Stimulated activated naive CD4-positive, alpha-beta T cell treated with Interleukin-2 at 50 U/mL for 16 hours (primary cell): ENCODE results near the gene TRIM2.
"Not testable (repeated sequence)": the region's sequence is repeated elsewhere in the genome, so short reads cannot be mapped to it uniquely, and the experiment has no call there.

Experiments
- DNase-seq: peaks from one replicate; lab custom pipeline; 2025; lab: John Stamatoyannopoulos, UW

TRIM2 gene

DNA sequence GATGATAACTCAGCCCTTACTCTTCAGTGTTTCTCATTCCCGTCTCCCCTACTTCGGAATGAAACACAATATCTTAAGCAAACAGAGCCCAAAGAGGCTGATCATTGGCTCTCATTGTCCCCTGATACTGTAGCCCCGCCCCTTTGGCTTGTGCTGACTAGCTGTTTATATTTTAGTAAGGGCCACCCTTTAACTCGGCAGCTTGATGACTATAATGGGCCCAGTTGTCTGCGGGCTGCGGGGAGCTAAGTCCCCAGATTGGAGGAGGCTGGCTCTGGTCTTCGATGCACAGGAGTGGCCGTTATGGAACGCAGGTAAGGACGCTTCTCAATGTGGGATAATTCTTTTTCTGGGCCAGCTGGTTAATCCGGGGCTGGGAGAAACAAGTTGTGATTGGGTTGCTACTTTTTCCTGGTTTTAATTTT lies at the start of gene TRIM2:
Gene TRIM2 (plus strand): TSS at position 197 of the 425 bp plus-strand sequence. CDS start 88 bp downstream, at position 285.
- DNase-seq, result no peak

DNA sequence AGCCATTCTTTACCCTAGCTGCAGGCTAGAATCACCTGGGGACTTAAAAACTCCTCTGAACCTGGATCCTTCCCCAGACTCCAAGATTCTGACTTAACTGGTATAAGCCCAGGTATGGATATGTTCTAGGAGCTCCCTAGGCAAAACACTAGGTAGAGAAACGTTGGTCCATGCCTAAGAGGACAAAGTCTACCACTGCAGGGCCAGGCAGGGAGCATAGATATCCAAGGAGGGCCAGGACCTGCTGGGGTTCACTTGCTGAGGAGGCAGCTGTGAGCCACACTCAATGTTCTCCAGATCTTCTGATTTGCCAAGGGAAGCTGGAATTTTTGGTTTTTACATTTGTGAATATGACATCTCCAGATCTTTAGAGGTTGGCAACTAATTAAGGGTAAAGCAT lies 48.6 kb upstream of the TRIM2 start:
- no peak for DNase-seq

DNA sequence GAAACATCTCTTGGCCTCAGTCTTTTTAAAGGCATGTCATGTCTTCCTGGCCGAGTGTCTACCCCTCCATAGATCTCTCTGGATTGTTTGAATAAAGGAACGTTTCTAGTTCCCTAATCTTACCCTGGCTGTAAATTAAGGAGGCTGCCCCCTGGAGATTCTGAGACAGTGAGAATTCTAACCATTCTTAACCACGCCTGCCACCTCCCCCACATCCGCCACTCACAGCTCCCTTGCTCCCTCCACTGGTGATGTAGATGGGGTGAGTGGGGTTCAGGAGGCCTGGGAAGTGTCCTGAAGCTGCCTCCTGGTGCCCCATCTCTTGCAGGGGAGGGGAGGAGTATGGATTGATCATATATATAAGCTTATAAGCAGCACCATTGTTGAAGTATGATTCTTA lies 48.0 kb upstream of the TRIM2 start:
- no peak for DNase-seq

- no peak for DNase-seq
These were observed 47.5 kb upstream of the TRIM2 start for GRCh38 chr4:153156721-153157120.

GRCh38 chr4:153159016-153159415 lies 45.2 kb upstream of the TRIM2 start:
- no peak for DNase-seq

DNA sequence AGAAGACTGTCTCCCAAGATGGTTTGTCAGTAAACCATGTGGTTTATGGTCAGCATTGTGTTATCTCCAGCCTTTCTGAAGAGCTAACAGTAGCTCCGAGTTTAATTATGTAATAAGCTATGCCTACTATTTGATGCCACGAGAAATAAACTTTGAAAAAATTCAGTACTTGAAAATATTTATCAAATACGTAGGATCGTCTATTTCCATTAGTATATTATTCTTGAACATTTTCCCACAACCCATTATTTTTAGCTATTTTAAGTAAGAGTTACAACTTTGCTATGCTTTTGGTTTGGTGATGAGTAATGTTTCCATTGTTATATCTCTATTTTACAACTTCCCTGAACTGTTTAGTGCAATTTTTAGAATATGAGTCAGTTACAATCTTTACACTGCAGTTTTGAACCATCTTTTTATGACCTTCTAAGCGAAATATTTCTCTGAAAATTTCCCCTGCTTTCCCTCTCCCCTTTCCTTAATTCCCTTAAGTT lies 44.5 kb upstream of the TRIM2 start:
- DNase-seq, result no peak

DNA sequence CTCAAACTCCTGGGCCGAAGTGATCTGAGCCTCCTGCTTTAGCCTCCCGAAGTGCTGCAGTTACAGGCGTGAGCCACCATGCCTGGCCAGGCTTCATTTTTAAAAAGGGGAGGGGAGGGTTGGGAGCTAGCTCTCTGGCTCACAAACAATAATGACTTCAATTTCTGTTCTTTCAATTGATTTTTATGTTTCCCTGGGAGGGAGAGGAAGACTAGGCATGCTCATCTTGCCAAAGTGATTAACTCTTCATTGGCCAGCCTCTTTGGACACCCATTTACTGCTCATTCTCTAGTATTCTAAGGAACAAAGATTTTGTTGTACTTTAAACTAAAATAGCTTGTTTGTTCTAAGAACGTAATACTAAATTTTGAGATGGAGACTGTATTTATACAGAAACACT lies 43.4 kb upstream of the TRIM2 start:
- DNase-seq, result no peak

DNA sequence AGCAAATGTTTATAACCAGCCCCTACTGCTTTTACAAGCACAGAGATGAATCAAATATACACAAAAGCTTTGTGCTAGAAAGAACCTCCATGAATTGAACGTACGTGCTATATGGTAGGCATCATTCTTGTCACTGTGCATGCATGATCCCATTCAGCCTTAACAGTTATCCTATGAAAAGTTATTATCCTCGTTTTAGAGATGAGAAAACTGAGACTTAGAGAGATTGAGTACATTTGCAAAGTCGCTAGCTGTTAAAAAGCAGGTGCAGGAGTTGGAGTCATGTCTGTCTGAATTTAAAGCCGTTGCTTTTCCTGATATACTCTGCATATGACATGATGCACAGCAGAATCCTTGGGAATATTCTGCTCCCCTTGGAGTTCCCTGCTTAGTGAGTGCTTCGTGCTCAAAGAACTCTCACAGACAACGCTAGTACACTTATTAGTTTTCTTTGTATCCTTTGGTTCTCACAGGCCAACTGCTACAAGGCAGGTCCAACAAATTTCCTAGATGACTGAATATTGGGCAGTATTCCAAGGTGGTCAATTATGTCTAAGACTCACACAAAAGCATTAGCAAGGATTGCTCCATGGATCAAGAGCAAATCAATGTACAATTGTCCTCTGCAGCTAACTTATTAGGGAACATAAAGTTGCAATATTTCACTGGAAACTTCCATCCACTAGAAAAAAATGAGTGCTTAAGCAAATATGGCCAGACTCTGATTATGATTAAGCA lies 42.8 kb upstream of the TRIM2 start:
- DNase-seq, result no peak

DNA sequence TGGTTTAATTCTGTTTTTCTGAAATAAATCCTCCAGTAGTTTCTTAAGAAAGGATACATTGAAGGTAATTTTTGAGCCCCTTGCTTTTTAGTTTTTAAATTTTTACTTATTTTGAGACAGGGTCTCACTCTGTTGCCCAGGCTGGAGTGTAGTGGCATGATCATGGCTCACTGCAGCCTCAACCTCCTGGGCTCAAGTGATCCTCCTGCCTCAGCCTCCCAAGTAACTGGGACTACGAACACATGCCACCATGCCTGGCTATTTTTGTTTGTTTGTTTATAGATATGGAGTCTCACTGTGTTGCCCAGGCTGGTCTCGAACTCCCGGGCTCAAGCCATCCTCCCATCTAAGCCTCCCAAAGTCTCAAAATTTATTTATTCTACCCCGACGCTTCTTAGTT lies 39.0 kb upstream of the TRIM2 start:
- DNase-seq, result not testable (repeated sequence)

GRCh38 chr4:153166716-153167501 lies 37.3 kb upstream of the TRIM2 start:
- DNase-seq, result no peak

DNA sequence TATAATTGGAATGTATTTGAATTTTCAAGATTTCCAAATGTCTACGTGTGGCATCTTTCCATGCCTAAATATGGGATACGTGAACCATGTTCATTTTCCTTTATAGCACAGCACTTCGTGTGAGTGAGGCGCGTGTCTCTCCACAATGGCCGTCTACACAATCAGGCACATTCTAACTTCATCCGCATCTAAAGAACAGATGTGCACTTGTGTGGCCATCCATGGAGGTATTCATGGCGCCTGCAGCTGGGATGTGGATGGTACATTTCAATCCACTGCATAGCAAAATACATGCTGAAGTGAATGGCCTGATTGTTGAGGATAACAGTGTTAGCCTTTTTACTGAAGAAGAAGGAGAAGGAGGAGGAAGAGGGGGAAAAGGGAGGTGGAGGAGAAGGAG lies 34.5 kb upstream of the TRIM2 start:
- DNase-seq, result no peak

GRCh38 chr4:153170407-153170806 lies 33.8 kb upstream of the TRIM2 start:
- no peak for DNase-seq

- DNase-seq, result no peak
These were observed 29.2 kb upstream of the TRIM2 start for GRCh38 chr4:153174821-153175567.

- no peak for DNase-seq
These were observed 27.3 kb upstream of the TRIM2 start for GRCh38 chr4:153176938-153177337.

GRCh38 chr4:153177841-153178240 lies 26.4 kb upstream of the TRIM2 start:
- DNase-seq, result no peak

DNA sequence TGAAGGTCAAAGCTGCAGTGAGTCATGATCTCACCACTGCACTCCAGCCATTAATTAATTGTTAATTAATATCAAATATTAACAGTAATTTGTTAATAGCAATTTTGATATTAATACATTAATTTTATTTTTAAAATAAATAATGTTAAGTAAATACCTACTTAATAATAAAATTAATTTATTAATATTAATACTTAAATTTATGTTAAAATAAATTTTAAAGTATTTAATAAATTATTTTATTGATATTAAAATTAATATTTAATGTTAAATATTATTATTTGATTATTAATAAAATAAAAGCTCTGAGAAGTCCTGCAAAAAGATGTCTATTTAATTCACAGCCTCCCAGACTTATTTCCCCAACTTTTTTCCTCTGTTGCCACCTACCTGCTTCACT lies 25.1 kb upstream of the TRIM2 start:
- no peak for DNase-seq

DNA sequence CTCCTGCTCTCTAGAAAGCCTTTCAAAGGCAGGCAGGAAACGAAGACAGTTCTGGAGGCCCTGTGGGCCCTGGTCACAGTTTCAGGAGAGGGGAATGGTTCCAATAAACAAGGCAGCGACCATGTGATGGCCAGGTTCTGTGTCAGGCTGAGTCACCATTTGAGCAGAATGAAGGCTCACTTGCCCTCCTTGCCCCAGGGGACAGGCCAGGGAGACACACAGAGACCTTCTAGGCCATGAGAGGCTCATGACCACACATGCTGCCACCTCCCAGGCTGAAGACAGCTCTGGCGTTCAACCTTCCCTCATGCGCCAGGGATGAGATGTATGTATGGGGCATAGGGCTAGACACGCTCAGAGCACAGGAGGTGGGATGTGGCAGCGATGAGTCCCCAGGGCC lies 22.9 kb upstream of the TRIM2 start:
- DNase-seq, result no peak

GRCh38 chr4:153181700-153182099 lies 22.5 kb upstream of the TRIM2 start:
- no peak for DNase-seq

DNA sequence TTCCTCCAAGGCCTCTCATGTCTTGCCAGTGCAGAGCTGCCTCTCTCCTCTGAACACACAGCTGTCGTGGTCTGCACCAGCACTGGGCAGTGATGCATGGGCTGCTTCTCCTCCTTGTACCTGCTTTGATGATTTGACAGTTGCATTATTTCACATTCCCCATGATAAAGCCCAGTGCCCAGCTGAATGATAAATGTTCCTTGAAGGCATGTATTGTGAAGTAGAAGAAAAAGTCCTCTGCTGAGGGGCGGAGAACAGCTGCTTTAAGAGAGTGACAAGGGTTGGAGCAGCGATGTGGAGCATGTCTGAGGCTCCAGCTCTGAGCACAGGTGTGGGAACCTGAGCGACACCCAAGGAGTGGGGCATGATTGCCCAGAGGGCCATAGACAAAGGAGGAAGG lies 21.1 kb upstream of the TRIM2 start:
- DNase-seq, result no peak

DNA sequence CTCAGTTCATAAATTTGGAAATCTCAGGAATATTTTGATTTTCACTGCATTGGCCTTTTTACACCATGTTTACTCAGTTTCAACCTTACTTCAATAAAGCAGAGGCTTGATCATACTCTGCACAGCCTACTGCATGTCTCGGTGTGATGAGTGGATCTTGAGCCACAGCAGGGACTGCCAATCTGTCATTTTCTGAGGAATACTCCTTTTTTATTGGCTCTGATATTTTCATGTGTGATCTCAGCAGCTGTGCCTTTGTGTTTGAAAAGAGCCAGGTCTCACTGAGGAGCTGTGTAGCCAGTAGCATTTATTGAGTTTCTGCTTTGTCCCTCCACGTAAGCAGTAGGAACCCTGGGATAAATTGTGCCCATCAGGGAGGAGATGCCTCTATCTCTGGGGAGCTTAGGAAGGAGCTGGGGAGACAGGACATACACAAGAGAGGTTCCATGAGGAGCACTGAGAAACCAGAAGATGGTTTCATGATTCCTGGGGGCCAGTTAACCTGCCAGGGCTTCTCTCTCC lies 18.9 kb upstream of the TRIM2 start:
- no peak for DNase-seq

GRCh38 chr4:153186046-153186728 lies 18.1 kb upstream of the TRIM2 start:
- no peak for DNase-seq
